GM18507 (cell line): ENCODE results near the gene MYO16.
"Not testable (repeated sequence)": the region's sequence is repeated elsewhere in the genome, so short reads cannot be mapped to it uniquely, and the experiment has no call there.

Experiments
- DNase-seq: peaks from one replicate; pipeline ENCODE4 v3.0.0; 2011; ENCODE audit warnings: low read depth; ENCODE audit not compliant: insufficient read length; ENCODE audit errors: extremely low spot score
- FAIRE-seq: peaks from 2 replicates; lab custom pipeline; 2011; peaks lifted over from hg19 to GRCh38; lab: Jason Lieb, UNC

The MYO16 gene

DNA sequence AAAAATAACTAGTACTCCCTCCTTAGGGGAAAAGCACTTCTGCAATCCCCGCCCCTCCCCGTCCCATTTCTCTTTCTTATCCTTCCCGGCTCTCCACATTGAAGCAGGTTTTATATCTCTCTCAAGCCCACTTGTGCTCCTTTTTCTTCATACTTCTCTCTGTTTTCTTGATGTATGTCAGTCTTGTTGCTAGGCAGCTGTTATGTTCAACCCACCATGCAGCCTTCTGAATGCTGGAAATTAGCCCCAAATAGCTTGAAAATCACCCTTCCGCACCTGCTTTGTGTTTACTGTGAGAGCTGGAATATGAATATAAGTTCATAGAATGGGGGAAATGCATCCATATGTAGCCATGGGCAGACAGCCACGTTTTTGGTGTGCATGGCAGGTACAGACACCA is 461.4 kb downstream of the MYO16 start:
- DNase-seq, result no peak
- no peak for FAIRE-seq

- FAIRE-seq (no peak), DNase-seq (no peak)
Measured at GRCh38 chr13:109091249-109091648, 461.8 kb downstream of the MYO16 start.

DNA sequence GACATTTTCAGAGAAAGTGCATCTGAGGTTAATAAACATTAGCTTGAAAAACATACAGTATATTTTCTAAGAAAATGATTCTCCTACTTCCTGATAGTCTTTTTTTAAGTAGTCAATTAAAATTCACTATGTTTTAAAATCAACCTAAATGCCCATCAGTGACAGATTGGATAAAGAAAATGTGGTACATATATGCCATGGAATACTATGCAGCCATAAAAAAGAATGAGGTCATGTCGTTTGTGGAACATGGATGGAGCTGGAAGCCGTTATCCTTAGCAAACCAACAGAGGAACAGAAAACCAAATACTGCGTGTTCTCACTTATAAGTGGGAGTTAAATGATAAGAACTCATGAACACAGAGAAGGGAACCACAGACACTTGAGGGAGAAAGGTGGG is 462.8 kb downstream of the MYO16 start:
- not testable (repeated sequence) for FAIRE-seq, DNase-seq

- FAIRE-seq (no peak), DNase-seq (no peak)
Measured at GRCh38 chr13:109093998-109094397, 464.6 kb downstream of the MYO16 start.

GRCh38 chr13:109095126-109095525 is 465.7 kb downstream of the MYO16 start:
- no peak for DNase-seq
- no peak for FAIRE-seq

- DNase-seq, result no peak
Measured at GRCh38 chr13:109096101-109096500, 466.7 kb downstream of the MYO16 start.

DNA sequence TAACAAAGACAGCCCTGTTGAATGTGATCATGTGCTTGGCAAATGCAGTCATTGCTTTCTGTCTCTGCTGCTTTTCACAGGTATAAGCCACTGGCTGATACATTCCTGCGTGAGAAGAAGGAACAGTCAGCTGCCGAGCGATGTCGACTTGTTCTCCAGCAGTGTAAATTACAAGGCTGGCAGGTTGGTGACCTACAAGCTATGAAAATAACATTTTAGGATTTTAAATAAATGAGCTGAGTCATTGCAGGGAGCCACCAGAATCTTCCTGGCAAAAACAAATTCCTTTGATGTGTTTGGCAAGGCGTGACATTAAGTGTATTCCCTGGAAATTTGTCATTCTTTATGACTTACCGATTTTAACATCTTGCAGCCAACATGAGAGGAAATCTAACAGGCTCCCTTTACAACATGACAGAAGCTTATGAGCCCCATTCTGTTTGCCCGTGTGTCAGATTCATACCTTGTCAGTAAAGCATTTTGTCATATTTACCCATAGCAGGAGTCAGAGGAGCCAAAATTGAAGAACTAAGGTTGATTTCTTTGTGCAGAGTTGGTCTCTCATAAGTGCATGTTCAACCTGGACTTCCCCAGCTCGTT is 471.4 kb downstream of the MYO16 start:
- FAIRE-seq (no peak), DNase-seq (no peak)

More at GRCh38 chr13:109096101-109096500, 466.7 kb downstream of the MYO16 start:
- FAIRE-seq, result no peak

GRCh38 chr13:109101550-109102144 is 472.2 kb downstream of the MYO16 start:
- FAIRE-seq, result no peak
- DNase-seq, result no peak

DNA sequence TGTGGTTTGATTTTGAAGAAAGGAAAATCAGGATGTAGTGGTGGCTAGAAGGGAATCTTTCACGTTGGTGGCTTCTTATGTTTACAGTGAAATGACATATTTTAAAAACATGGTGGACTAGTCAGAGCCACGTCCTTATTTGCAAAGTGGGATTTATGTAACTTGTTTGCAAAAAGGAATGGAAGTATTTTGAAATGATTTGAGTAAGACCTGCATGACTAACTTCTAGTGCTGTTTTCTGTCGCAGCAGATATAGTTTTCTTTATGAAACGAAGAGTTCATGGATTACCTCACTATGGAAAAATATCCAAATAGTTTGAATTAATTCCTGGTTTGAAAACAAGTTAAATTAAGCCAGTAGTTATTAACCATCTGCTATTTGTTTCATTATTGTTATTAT is 476.5 kb downstream of the MYO16 start:
- FAIRE-seq (no peak), DNase-seq (no peak)

GRCh38 chr13:109110159-109110558 is 480.7 kb downstream of the MYO16 start:
- FAIRE-seq, result no peak

DNA sequence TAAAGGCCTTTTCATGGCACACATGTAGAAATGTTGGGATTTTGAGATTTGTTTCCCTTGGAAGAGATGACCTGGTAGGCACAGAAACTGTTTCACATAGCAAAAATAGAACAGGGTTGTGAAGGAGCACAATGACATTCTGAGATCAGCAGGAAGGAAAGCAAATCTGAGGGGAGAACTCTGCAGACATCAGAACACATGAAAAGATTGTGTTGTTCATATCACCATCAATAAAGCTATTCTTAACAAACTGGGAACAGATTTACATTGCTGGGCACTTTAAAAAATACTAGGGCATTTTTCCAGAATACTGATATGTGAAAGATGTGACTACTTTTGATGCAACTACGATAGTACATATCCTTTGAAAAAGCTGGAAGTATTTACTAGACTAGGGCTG is 481.7 kb downstream of the MYO16 start:
- DNase-seq, result no peak
- FAIRE-seq, result no peak

More at GRCh38 chr13:109110159-109110558, 480.7 kb downstream of the MYO16 start:
- DNase-seq, result no peak

DNA sequence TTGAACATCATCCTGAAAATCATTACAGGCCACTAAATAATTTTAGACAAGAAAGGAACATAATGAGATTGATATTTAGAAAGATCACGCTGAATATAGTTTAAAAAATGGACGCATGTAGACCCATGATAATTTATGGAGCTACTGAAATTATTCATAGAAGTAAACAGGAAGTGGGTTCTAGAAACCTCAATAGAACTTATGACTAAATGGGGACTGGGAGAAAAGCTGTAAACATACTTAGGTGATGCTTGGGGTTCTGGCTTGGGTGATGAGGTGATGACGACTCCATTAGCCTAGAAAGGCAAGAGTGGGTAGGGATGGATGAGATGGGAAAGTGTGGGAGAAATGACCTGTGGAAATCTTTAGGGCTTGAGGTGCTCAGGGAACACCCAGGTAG is 484.0 kb downstream of the MYO16 start:
- FAIRE-seq (peak; percentile 39), DNase-seq (no peak)

- DNase-seq (no peak), FAIRE-seq (no peak)
Measured at GRCh38 chr13:109114162-109114561, 484.8 kb downstream of the MYO16 start.

DNA sequence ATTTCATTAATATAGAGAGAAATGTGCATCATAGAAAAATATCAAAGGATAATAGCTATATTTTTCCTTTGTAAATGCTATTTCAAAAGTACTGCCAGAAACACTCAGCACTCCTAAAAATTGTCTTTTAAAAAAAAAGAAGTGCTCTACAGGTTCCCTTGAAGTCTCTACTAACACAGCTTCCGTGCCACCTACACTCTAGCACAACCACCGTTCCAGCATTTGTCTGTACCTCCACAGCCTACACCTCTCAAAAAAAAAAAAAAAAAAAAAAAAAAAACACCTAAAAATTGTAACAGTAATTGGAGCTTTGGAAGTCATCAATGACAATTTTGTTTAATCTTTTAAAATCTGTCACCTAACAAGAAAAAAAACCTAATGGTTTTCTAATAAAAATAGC is 485.6 kb downstream of the MYO16 start:
- no peak for DNase-seq
- FAIRE-seq, result no peak

DNA sequence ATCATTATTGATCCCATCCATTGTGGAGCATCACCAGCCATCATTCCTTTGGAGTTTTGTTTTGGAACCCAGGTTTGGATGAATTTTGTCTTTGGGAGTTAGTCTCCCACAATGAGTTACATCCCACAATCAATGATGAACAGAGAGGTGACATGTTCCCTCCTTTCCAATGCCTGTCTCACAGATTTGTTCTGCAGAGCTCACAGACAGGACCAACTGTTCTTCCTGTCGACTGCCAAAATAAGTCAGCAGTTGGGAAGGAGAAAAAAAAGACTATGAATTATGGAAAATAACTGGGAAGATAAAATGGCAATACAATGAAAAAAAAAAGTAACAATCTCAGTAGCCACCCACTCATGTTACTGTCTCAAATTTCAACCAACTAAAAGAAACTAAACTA is 489.1 kb downstream of the MYO16 start:
- FAIRE-seq (no peak), DNase-seq (no peak)

GRCh38 chr13:109119896-109120295 is 490.5 kb downstream of the MYO16 start:
- DNase-seq (no peak), FAIRE-seq (no peak)

DNA sequence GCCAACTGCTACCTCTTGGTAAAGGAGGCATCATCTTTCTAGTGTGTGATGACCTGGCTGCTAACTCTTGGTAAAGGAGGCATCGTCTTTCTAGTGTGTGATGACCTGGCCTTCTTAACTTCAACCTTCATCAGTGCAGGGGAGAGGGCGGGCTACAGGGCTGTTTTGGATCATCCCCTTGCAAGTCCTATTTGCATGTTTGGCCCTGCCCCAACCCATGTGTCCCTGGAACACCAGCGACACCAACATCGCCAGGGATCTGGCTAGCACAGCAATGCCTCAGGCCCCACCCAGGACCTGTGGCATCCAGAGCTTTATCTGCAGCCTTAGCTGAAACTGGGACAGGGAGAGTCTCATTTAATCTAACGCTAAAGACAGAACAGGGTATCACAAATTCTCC is 492.4 kb downstream of the MYO16 start:
- FAIRE-seq (no peak), DNase-seq (no peak)

DNA sequence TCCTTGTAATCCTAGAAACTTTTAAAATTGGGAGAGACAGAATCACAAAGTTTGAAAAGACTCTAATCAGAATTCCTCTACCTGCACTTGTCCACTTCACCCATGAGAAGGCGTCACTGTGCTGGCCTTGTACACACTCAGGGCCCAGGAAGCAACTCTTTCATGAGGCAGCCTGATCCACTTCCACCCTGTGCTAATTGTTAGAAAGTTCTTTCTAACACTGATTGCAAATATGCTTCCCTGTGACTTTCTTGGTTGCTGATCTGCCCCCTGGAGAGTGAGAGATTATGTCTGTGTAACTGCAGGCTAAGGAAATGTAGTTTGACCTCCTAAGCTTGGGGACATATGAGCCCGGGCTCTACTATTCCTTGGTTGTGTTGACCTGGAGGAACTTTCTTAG is 494.6 kb downstream of the MYO16 start:
- no peak for DNase-seq
- FAIRE-seq, result no peak

- no peak for FAIRE-seq
- no peak for DNase-seq
Measured at GRCh38 chr13:109126178-109126577, 496.8 kb downstream of the MYO16 start.

GRCh38 chr13:109126891-109127641 is 497.7 kb downstream of the MYO16 start:
- DNase-seq (no peak), FAIRE-seq (no peak)

GRCh38 chr13:109128121-109128520 is 498.7 kb downstream of the MYO16 start:
- DNase-seq (no peak), FAIRE-seq (no peak)
